Brain pericyte (primary cell): ENCODE results near the gene CCNH.

Experiments used
- DNase-seq: peaks from one replicate; pipeline ENCODE4 v3.0.0-alpha.2; 2012; ENCODE audit warnings: low read depth, low spot score

The CCNH gene

GRCh38 chr5:87403899-87404298 lies 8.8 kb downstream of the CCNH start:
- DNase-seq = no peak

- no peak for DNase-seq
These were observed 9.3 kb downstream of the CCNH start for GRCh38 chr5:87403409-87403808.

GRCh38 chr5:87401626-87402025 lies 11.1 kb downstream of the CCNH start:
- no peak for DNase-seq

- DNase-seq = no peak
These were observed 12.3 kb downstream of the CCNH start for GRCh38 chr5:87400305-87400899.

DNA sequence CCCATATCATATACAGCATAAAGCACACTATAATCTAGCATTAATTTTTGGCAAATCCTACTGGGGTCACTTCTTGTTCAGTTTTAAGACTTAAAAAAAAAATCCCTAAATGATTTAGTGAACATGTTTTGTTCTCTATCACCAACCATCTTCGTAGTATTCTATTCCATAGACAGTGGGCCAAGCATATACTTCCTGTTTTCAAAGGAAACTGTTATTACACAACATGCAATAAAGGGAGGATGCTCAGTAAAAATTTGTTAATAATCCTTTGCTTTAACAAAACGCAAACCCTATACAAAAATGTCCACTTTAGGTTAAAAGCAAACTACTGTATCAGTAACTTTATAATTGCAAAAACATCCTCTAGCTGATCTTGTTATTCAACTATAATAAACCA lies 13.0 kb downstream of the CCNH start:
- DNase-seq = no peak

DNA sequence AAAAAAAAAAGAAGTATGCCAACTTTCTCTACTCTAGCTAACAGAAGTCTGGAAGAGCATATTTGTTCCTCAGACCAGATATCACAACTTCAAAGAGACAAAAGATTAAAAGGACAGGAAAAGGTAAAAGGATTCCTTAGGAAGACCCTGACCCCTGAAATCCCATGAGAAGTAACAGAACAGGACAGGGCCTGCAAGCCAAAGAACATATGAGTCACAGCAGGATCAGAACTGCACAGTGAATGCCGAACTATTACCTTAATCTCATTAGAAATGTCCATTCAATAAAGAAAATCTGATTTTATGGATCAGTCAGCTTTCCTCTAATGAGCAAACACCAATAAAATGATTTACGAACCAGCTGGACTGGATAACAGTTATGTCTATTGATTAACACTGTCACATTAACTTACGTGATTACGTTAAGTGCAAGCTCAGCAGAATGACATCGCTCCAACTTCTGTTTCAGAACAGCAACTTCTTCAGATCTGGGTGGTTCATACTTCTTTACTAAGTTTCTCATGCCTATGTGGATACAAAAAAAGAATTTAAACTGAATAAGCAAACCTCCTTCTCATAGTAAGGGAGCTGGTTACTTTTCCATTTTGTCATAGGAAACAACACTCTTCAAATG lies 13.6 kb downstream of the CCNH start:
- DNase-seq = no peak

DNA sequence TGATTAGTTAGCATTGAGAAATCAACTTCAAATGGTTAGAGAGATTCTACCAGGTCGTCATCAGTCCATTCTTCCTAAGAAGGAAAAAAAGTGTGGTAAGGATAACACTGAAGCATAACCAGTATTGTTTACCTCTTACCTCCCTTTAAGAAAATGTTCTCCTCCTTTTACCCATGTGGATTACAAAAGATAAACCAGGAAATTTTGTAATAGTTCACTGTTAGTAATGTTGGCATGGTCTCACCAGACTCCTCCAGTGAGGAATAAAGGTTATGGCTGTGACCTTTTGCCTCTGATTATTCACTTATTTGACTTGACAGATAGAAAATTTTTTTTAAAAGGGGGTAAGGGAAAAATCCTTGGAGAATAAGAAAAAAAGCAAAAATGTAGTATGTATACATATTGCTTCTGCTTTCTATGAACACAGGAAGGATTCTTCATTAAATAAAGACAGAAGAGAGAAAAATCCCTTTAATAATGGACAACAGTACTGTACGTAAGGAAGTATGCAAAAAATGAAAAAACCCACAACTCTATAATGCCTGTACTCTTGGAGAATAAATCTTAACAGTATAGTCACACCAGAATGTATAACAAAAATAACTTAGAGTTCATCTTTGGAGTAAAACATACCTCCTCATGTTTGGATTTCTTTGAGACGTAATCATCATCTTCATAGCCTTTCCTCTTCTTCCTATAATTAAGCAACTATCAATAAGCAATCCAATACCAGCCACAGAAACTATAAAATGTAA lies 18.1 kb downstream of the CCNH start:
- no peak for DNase-seq

DNA sequence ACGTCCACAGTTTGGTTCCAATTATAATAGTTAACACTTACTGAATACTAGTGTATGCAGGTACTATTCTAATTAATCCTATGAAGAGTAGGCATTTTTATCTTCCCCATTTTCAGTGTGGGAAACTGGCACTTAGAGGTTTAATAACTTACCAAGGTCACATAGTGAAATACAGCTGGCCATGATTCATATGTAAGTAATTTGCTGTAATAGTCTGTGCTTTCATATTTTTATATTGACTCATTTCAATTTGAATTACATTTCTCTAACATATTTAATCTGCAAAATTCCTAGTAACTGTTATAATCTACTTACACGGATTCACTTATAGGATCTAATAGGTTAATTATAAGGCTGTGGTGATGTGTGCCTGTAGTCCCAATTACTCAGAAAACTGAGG lies 19.4 kb downstream of the CCNH start:
- DNase-seq = no peak

- no peak for DNase-seq
These were observed 19.9 kb downstream of the CCNH start for GRCh38 chr5:87392801-87393200.

DNA sequence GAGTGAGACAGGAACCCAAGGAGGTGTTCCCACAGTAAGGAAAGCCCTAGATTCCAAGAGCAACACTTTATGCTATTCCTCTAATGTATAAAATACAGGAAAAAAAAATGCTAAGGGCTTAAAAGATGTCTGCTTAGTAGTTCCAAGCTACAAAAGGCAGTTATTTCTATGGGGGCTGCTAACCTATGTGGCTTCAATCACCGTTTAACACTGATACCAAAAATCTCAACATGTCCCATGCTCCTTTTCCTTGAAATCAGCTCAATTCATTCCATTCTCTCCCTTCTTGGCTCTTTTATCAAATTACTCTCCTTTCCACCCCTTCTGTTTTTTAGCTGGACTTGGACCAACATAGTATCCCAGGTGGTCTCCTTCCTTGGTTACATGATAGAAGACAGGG lies 20.6 kb downstream of the CCNH start:
- DNase-seq = no peak

- no peak for DNase-seq
These were observed 22.0 kb downstream of the CCNH start for GRCh38 chr5:87390576-87391199.

DNA sequence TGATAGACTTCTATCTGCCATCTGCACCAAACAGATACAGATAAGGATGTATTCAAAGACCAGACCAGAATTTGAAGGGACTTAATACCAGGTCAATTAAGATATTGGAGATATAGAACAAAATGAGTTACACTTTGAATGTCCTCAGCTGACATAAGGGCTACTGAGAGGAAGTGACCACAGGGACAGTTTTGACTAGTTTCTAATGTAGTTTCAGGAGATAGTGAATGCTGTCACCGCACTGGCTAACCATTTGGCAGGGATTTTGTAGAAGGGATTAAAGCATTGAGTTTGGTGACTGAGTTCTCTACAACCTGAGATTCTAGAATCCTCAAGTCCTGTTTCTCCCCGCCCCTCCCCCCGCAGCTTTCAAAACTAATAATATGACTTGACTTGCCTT lies 22.7 kb downstream of the CCNH start:
- no peak for DNase-seq

- no peak for DNase-seq
These were observed 23.3 kb downstream of the CCNH start for GRCh38 chr5:87389296-87390034.

- DNase-seq = no peak
These were observed 24.6 kb downstream of the CCNH start for GRCh38 chr5:87388129-87388528.

- DNase-seq = no peak
These were observed 26.9 kb downstream of the CCNH start for GRCh38 chr5:87385802-87386201.

- DNase-seq = no peak
These were observed 29.5 kb downstream of the CCNH start for GRCh38 chr5:87383216-87383615.

GRCh38 chr5:87382224-87382623 lies 30.5 kb downstream of the CCNH start:
- DNase-seq = no peak

- no peak for DNase-seq
These were observed 40.0 kb downstream of the CCNH start for GRCh38 chr5:87372705-87373104.

GRCh38 chr5:87369431-87369830 lies 43.3 kb downstream of the CCNH start:
- DNase-seq = no peak

- no peak for DNase-seq
These were observed 44.1 kb downstream of the CCNH start for GRCh38 chr5:87368601-87369000.

- no peak for DNase-seq
These were observed 45.5 kb downstream of the CCNH start for GRCh38 chr5:87367243-87367642.
